Measurements from ENCODE around the gene KIF6. TPM values are rescaled to one million over a fixed set of nuclear protein-coding genes. Genes with fewer than 3 reads are reported as not detected.
A peak's percentile ranks its signal among the peaks of the same experiment; 100 is the strongest.

Gene KIF6
- total RNA-seq, 1 experiment from 2014 or later: 2.7 TPM

GRCh38 chr6:39594285-39594684 lies 130.9 kb downstream of the KIF6 start:
- no peak for DNase-seq (ENCODE audit: low read depth)

- peak; percentile 20 for DNase-seq (ENCODE audit: low read depth)
Measured at GRCh38 chr6:39593646-39594045, 131.6 kb downstream of the KIF6 start.

GRCh38 chr6:39590871-39591393 lies 134.3 kb downstream of the KIF6 start:
- no peak for DNase-seq (ENCODE audit: low read depth)

DNA sequence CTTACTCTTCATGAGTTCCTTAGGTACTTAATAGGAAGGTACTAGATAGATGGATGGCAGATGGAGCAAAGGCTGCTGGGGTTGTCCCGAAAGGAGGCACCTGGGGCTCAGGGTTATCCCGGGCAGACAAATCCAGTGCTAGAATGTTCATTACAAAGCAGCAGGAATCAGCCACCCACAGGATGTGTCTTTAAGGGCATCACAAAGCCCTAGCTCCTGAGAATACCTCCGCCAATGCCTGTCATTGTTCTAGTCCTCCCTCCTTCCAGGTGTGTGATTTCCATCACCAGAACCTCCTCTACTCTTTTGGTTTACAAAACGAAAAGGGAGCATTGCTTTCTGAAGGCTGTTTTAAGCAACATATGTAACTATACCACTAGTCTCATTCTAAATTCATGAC lies 138.1 kb downstream of the KIF6 start:
- DNase-seq (ENCODE audit: low read depth): no peak

- DNase-seq (ENCODE audit: low read depth): no peak
Measured at GRCh38 chr6:39585641-39586040, 139.6 kb downstream of the KIF6 start.

GRCh38 chr6:39577446-39578165 lies 147.6 kb downstream of the KIF6 start:
- DNase-seq (ENCODE audit: low read depth): no peak

DNA sequence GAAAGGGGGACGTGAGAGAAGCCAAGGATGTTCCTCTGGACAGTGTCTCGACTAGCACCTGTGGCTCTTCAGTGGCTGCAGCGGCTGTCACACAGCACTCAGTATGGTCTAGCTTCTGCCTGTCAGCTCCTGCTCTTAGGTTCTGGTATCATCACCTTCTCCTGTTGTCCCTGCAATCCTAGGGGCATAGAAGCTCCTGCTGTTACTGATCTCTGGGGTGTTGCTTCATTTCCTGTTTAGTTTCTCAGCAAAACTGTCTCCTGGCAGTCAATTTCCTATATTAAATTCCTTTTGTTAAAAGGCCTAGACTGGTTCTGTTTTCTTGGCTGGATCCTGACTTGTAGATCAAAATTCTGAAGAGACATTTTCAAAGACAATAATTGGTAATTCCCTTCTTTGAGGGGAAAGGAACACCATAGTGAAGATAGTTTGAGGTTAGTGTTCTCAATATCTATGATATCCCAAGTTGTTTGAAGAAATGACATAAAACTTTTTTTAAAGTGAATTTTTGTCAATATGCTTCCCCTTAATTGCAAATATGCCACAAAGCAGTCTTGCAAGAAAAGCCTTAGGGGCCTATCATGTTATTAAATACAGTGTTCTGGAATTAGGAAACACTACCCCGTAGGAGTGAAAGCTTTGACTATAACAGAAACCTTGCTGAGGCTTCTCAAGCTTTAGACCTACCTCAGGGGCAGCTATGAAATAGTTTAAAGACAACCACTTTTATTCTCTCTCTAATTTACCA lies 148.5 kb downstream of the KIF6 start:
- no peak for DNase-seq (ENCODE audit: low read depth)

- DNase-seq (ENCODE audit: low read depth): no peak
Measured at GRCh38 chr6:39574991-39575390, 150.2 kb downstream of the KIF6 start.

DNA sequence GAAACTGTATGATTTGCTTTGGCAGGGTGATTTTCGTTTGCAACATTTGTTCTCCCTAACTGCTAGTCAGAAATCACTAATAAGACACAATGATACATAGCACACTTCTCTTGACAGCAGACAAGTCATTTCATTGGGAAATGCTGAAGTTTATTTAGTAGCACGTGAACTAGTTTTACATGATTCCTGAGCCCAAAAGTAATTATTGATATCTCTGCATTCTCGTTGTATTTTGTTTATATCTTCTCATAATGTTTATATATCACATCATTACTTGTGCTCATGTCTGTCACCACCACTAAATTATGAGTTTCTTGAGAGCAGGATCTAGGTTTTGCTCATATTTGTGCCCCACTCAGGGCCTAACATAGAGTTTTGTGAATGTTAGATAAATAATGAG lies 151.7 kb downstream of the KIF6 start:
- no peak for DNase-seq (ENCODE audit: low read depth)

- no peak for DNase-seq (ENCODE audit: low read depth)
Measured at GRCh38 chr6:39572661-39573340, 152.4 kb downstream of the KIF6 start.

- DNase-seq (ENCODE audit: low read depth): peak; percentile 77
Measured at GRCh38 chr6:39568896-39569295, 156.3 kb downstream of the KIF6 start.

GRCh38 chr6:39567091-39567490 lies 158.1 kb downstream of the KIF6 start:
- no peak for DNase-seq (ENCODE audit: low read depth)

DNA sequence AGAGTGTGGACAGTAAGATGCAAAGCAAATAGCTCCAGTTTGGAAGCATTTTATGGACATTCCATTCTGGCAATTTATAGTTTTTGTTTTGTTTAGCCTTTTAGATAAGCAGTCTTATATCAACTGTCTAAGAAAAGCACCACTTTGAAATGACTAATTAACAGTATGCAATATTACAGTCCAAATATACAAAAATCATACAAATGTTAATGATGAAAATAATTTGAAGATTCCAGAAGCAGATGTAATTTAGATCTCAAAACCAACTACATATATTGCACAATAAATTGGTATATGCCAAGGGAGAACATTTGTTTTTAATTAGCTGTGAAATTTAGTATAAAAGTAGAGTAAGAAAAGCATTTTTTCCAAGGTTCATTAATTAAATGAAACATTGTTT lies 158.8 kb downstream of the KIF6 start:
- no peak for DNase-seq (ENCODE audit: low read depth)

- no peak for DNase-seq (ENCODE audit: low read depth)
Measured at GRCh38 chr6:39565956-39566355, 159.3 kb downstream of the KIF6 start.

DNA sequence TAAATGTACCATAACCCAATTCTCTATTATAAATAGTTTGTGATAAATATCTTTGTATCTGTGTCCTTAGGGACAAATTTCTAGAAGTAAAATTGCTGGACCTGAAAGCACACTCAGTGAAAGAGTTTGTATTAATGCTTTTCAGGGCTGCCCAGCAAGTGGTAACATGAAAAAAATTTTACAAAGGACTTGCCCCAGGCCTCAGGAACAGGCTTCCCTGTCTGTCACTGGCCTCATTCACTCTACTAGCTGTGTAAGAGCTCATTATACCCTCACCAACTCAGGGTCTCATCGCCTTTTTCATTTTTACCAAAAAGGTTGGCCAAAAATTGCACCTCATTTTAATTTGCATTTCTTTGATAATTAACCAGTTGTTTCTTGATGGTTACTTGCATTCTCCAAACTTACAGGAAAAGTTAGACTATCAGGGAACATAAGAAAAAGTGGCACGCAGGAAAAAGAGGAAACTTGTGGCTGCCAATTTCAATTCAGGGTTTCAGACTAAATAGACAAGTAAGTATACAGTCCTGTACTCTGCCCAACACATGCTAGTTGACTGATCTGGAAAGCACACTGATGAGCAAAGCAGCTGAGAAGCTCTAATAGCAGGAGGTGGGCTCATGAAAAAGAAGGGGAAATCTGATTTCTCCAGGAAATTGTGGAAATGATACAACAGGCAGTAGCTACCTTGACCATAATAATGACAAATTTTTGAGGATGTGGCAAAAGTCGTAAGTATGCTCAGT lies 161.5 kb downstream of the KIF6 start:
- DNase-seq (ENCODE audit: low read depth): no peak

- DNase-seq (ENCODE audit: low read depth): no peak
Measured at GRCh38 chr6:39561536-39562266, 163.5 kb downstream of the KIF6 start.

DNA sequence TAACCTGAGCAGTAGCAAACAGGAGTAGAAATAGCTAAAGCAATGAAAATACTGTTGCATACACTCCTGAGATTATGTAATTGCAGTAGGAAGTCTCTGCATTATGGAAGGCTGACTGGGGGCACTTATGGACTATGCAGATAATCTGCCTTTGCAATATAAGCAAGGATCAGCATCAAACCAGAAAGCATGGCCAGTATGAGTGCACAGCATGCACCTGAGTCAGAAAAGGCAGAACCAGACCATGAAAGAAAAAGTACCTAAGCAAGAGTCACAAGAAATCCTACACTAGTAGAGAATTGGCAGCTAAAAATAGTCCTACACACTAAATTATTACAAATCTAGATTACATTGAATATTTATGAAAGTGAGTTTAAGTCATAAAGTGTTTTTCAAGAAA lies 164.3 kb downstream of the KIF6 start:
- DNase-seq (ENCODE audit: low read depth): no peak

DNA sequence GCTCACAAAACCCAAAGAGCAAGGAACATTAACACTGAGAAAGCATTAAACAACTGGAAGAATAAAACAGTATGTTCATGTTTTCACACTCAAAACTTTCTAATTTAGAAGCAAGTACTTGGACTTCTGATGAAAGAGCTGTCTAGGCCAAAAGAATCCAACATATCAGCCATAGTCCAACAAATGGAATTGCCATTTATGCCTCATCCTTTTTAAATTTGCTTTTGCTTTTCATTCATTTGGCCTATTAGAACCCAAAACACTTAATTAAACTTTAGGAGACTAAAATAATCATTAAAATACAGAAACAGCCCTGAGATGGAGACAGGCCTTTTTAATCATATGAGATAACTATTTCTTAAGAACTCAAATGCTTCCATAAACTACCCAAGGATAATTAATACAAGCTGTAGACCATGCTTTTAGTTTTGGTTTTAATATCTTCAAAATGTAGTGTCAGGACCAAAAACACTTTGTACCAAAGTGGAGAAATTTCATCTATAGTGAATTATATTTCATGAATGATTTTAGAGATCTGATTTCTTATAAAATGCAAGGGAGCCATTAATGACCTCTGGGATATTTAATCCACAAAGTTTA lies 166.5 kb downstream of the KIF6 start:
- no peak for DNase-seq (ENCODE audit: low read depth)

GRCh38 chr6:39558079-39558478 lies 167.1 kb downstream of the KIF6 start:
- DNase-seq (ENCODE audit: low read depth): no peak

DNA sequence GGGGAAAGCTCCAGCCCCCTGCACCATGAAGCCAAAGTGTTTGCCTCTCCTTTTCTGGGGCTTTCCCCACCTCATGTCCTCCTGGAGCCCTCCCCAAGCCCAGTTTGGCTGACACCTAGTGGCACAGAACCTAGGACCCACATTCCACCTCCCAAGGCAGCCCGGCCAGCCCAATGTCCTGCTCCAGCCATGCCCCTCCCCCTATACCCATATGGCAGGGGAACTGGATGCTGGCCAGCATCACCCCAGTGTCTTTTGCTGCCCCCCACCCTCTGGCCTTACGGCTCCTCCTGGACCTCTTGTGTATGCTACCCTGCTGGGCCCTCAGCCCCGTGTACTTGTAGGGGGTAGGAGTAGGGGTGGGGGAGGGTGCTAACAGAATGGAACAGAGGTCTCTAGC lies 170.1 kb downstream of the KIF6 start:
- no peak for DNase-seq (ENCODE audit: low read depth)
